GM21423 (cell line): ENCODE measurements around the gene PARD3B.

Experiments used
- ATAC-seq: cut with Tn5 transposase; IDR thresholded peaks from one replicate; pipeline ENCODE4 v1.9.1; 2021; ENCODE audit warnings: mild to moderate bottlenecking, moderate library complexity; ENCODE audit not compliant: unreplicated experiment

Gene PARD3B

DNA sequence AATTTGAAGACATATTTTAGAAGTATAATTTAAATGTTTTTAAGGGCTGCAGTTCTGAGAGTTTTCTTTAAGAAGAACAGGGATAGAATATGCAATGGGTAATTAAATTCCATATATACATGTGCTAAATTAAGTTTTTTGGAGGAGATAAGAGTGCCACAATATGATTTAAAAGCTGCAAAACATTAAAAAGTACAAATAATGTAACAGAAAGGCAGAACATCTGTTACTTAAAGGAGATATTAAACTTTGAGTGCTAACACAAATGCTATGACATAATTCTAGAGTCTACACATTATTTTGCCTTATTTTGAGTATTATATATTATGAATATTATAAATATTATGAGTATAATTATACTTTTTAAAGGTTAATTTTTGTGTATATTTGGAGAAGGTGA lies 102.4 kb downstream of the PARD3B start:
- no peak for ATAC-seq

DNA sequence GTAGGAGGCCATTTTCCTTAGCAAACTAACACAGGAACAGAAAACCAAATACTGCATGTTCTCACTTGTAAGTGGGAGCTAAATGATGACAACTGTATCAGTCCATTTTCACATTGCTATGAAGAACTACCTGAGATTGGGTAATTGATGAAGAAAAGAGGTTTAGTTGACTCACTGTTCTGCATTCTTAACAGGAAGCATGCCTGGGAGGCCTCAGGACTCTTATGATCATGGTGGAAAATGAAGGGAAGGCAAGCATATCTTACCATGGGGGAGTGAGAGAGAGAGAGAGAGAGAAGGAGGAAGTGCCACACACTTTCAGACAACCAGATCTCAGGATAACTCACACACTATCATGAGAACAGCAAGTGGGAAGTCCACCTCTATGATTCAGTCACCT lies 105.3 kb downstream of the PARD3B start:
- no peak for ATAC-seq

DNA sequence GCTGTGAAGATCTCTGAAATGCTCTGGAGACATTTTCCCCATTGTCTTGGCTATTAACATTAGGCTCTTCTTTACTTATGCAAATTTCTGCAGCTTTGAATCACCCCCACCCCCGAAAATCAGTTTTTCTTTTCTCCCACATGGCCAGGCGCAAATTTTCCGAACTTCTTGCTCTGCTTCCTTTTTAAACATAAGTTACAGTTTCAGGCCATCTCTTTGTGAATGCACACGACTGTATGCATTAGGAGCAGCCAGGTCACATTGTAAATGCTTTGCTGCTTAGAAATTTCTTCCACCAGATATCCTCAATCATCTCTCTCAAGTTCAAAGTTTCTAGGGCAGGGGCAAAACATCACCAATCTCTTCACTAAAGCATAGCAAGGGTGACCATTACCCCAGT lies 106.8 kb downstream of the PARD3B start:
- ATAC-seq = no peak

DNA sequence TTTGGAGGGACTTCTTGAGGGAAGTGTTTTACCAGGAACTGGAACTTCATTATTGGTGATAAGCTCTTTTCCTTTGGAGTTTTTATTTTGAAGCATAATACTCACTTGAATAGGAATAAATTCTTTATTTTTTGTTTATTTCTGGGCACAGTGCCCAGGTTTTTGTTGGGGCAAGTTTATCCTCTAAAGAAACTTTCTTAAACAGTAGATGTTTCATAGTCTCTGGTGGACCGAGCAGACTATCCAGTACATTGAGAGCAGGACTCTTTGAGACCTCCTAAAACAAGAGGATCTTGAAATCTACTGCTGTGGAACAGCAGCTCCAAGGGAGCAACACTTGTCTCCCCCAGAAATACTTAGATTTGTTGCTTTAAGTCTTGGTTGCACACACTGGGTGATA lies 109.4 kb downstream of the PARD3B start:
- ATAC-seq = no peak

DNA sequence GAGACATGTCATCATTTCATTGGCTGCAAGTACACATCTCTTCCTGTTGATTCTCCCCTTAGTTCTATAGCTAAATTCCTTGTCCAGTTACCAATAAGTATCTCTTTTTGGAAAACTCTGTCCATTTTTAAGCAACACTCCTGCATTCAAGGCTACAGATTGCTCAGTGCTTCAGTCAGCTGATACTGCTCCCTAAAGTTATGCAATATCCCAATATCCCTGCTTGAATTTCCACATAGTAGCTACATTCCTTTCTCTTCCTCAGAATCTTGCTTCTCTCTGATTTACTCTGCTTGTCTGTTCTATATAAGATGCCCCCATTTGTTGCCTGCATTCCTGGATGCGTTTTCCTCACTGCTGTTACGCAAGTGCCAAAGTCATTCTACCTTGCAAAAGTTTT lies 109.8 kb downstream of the PARD3B start:
- no peak for ATAC-seq

DNA sequence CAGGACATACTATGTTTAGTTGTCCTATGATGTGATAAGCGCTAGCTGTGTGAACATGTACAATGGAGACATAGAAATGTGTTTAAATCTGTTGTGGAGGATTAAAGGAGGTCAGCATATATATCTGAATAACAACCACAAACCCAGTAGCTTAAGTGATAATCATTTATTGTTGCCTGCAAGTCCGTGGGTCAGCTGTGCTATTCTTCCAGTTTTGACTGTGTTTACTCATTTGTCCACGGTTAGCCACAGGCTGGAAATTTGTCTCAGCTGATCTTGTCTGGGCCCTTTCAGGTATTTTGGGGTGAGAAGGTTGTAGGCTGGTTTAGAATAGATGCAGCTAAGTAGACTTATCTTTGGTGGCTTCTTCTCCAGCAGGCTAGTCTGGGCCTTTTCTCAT lies 110.4 kb downstream of the PARD3B start:
- ATAC-seq = no peak

DNA sequence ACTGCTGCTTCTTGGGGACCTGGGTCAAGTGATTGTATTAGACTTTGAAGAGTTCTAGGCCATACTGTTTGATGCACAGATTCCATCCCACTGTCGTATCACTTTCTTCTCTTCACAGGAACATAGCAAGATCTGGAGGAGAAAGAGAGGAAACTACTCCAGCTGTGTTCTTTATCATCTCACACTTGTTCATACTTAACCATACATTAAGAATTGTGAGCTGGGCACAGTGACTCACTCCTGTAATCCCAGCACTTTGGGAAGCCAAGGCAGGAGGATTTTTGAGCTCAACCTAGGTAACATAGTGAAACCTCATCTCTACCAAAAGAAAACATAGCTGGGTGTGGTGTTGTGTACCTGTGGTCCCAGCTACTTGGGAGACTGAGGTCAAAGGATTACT lies 111.7 kb downstream of the PARD3B start:
- ATAC-seq = no peak

DNA sequence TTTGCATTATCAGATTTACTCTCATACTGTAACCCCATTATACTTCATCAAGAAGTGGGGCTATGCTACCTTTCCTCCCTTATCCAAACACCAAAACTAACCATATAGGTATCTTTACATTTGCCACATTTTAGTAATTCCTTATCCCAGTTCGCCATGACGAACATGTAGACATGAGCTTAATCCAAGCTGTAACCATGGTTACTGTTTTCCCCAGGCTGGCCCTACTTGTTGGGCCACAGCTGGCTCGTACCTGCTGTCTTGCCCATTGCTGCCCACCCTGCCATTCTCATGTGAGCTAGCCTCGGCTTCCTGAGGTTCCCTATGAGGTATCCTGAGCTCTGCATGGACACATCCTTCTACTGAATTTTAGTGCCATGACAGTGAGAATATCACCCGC lies 117.7 kb downstream of the PARD3B start:
- ATAC-seq = no peak

DNA sequence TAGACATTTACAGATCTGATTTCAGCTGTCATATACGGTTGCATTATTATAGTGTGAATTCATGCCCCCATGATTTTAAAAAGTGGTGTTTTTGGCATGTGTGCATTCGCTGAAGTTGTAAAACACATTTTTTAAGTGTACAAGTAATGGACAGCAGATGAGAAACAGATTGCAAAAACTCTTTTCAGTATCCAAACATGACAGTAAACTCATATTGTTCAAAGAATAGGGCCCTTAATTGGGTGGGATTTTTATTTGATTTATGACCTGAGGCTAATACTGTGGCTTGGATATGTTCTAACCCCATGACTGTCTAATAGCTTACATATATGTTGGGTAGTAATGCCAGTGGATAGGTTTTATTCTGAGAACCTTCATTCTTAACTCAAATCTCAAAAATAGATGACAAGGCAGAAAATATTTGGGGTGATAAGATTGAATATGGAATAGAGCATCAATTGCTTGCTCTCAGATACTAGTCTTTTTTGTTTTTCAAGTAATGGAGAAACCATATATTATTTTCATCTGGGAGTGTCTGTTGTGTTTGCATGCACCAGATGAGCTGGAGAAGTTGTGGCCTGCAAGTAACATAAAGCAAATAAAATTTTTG lies 118.6 kb downstream of the PARD3B start:
- no peak for ATAC-seq

DNA sequence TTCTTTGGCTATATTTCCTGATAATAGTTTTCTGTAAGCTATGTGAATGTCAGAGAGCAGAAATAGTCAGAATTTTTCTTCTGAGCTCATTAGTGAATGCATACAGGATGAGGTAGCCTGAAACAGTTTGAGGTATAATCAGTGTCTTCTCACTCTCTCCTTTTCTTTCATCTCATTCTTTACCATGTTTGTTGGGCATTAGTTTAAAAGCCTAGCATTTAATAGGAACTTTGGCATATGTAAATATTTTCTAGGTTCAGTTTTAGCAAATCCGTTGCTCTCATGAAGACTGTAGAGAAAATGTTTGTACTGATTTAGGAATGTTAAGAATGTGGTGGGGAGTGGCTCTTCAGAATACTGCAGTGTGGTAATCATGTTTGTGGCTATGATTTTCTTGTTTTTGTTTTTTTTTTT lies 119.4 kb downstream of the PARD3B start:
- ATAC-seq = no peak

DNA sequence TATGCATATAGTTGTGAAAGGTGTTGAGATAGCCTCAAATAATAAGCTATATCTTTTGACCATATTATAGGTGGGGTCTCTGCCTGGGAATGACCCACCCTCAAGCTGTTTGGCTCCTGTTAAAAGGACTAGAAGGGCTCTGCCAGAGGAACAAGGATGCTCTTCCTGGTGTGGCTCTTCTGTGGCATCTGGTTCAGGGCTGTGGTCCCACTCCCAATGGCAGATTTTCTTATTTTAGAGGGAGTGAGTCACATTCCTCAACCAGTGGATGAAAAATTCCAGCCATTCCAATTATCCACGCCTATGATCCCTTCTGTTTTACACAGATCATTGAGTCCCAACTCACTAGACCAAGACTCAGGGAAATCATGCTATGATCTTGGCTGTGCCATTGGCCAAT lies 119.9 kb downstream of the PARD3B start:
- no peak for ATAC-seq

DNA sequence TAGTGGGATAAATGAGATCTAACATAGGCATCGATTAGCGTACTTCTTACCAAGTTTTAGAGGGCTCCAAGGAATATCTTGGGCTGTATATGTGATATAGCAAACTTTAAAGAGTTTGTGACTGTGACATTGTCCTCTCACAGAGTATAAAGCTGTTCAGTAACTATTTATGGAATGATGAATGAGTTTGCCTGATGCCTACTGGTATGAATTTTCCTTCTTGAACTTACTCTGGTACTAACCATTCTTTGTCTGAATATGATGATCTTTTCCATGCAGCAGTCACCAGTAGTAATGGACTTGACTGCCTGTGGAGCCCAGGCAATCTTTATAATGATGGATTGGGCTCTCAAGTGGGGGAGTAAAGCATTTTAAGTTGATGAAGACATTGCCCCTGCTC lies 120.5 kb downstream of the PARD3B start:
- no peak for ATAC-seq

DNA sequence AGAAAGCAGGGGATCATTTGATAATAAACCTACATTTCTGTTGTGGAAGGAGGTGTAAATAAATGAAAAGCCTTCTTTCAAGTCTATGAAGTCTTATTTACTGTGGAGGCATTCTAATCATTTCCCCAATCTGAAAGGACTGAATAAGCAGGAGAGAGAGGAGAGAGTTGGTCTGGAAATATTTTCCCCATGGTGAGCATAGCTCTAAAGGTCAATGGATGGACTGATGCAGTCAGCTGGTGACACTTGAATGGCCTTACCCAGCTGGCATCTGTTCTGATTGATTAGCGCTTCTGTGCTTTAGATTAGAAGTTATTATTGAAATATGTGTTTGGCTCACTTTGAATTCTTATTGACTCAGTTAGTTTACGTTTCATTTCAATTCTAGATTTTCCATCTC lies 122.7 kb downstream of the PARD3B start:
- ATAC-seq = no peak

DNA sequence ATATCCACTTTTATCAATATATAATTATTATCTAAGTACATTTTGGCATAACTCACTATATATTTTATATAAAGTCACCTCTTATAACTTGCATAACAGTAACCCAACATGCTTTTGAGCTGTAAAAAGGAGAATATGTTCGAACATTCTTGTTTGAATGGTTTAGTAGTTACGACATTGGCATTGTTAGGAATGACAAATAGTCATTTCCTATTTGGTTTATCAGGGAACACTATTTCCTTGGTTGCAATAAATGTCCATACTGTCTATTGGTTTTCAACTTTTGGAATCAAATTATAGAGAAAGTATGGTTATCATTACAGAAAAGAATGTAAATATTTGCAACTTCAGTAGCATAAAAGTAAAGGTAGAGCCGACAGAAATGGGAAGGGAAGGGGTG lies 124.1 kb downstream of the PARD3B start:
- ATAC-seq = no peak

DNA sequence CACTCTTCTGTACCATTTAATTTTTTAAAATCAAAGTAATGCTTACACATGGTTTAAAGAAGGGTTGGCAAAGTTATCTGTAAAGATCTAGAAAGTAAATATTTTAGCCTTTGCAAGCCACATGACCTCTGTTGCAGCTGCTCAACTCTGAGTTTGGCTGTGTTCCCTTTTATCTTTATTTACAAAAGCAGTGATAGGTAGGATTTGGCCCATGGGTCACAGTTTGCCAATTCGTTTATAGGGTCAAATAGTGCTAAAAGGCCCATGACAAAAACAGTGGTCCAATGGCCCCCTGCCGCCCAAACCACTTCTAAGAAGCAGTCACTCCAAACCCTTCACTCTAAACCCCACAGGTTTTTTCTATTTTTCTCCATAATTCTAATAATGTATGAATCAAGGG lies 124.8 kb downstream of the PARD3B start:
- no peak for ATAC-seq

DNA sequence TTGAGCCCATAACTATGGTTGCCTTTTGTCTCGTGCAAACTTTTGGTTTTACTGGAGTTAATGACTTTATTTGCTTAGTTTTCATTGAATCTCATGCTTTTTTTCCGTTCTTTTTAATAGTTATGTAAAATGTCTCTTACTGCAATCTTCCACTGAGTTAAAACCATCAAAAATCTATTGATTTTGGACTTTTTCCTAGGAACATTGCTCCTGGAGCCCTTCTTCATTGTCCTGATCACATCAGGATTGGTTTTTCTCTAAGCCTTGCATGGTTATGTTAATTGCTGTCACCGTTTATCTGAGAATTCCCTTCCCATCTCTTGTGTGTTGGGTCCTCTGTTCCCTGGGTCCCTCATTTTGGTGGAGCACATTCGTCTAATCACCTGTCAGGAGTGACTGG lies 125.5 kb downstream of the PARD3B start:
- ATAC-seq = no peak

DNA sequence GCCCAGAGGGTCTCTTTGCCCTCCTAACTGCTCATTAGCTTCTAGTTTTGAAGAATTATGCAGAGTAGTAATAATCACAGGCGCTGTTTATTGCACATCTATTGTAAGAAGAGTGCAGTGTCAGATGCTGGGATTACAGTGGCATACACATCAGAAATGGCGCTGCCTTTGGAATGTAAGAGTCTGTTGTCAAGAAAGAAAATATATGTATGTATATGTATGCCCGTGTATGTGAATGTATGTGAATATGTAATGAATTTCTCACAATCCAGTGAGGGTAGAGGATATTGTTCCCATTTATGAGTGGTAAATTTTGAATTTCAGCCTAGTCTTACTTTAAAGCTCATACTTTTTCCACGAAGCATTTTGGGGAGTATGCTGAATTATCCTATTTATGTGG lies 127.5 kb downstream of the PARD3B start:
- ATAC-seq = no peak

DNA sequence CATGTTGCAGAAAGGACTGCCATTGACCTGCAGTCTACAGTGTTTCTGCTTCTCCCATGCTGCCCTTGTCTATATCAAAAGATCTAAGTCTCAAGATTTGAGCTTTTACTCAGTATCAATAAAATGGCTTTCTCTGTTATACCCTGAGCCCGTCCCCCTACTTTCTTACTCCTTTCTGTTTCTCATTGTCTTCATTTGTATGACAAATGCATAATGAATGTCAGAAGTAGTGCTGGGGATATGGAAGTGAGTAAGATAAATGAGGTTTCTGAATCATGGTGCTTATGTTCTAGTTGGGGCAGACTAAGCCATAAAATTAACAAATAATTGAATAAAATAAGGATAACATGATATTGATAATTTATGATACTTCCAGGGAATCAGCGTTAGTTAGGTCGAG lies 128.6 kb downstream of the PARD3B start:
- no peak for ATAC-seq

DNA sequence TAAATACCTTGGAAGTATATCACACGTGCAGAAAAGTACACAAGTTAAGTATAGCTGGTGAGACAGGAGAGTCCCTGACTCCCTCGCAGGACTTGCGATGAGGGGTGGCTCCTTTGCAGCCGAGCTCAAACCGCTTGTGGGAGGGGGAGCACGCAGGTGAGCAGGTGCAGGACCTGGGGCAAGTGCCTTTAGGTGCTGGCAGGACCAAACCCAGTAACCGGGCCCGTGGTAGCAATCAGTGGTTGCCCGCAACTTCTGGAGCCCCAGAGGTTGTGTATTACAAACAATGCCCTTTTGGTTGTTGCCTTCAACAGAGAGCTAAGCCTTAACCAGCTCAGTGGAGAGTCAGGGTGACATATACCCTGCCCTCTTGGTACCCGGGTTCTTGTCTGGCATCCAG lies 132.8 kb downstream of the PARD3B start:
- ATAC-seq = no peak

DNA sequence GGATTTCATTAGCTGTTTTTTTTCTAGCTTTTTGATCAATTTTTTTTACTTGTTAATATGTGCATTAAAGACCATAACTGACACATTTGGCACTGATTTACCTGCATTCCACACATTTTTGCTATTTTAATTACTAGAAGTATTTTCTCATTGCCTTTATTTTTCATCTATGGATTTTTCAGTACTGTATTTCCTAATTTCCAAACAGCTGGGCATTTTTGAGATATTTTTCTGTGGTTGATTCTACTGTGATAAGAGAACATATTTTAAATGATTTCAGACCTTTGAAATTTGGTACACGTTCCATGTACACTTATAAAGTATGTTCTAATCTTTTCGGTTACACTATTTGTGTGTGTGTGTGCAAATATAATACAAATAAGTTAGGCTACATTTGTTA lies 135.3 kb downstream of the PARD3B start:
- ATAC-seq = no peak

DNA sequence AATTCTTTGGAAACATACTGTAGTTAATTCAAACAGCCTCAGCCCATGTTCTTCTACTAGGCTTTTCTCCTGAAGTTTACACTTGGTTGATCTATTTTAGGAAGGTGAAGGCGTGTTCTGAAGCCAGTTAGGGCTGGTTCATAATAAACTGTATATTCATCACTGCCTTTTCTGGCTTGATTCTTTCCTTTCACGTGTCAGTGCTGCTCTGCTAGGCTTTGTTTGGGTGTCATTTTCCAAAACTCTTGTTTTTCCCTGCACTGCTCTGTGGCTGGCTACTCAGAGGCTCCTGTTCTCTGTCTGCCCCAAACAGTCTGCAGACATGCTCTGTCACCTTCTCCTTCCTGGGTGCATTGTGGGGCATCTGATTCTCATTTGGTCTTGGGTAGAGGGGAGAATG lies 136.1 kb downstream of the PARD3B start:
- ATAC-seq = no peak

DNA sequence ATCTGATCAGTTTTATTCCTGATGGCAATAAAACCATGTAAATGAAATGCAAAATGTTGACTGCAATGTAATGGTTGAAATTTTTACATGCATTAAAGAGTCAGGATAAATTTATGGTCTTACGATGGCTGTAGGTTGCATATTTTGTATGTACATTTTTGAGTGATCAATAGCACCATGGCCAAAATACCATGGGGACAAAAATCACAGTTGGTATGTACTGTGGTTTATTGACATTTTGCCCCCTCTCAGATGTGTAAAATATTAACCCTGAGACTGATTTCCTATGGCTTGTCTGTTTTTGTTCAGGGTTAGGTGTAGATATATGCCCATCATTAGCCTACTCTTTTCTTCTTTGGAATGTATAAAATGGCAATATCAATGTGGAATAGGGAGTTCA lies 138.1 kb downstream of the PARD3B start:
- ATAC-seq = no peak

DNA sequence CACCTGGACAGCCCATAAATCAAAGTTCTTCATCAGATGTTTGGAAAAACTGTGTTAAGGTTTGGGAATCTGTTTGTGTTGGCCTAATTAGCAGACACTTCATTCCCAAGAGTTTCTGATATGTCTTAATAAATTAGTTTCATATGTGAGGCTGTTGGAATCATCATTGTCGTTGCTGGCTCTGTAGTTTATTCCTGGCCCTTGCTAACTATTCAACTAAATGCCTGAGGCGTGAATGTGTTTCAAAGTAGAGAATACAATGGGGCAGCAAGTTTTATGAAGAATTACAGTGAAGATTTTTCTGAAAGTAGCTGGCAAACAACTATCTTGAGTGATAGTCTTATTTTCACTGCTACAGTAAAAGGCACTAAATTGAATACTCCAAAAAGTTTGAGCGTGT lies 141.1 kb downstream of the PARD3B start:
- ATAC-seq = no peak

DNA sequence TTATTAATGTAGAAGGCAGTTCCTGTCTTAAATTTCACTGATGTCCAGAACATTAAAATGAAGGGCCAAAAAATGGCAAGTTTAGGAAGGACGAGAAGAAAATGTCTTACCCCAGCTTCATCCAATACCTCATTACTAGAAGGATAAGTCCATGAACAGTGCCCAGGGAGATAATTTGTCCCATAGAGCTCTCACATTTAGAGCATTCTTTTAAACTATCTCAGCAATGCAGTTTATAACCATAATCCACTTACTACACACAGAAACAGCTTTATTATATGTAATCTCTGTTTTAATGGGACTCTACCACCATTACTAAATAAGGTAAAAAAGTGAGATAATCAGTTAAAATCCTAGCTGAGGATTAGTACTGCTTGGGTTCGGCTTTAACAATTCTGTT lies 142.5 kb downstream of the PARD3B start:
- no peak for ATAC-seq
